Natural killer cell treated with Interleukin-12 subunit alpha and Interleukin-12 subunit beta and Interleukin-15 and Interleukin-18, amount 100 ng/mL, for 72 hours (primary cell): Measurements from ENCODE around the gene SRGAP2. TPM values are rescaled to one million over a fixed set of nuclear protein-coding genes. Genes with fewer than 3 reads are reported as not detected.
"Not testable (repeated sequence)": the region's sequence is repeated elsewhere in the genome, so short reads cannot be mapped to it uniquely, and the experiment has no call there.

Experiments used
- ATAC-seq, 2 donors: fragments of 150-1000 bp; cut with Tn5 transposase in 1 of 2; sonication (Bioruptor Pico), chemical (Tn5 transposase) in 1 of 2; 2 replicates each; pipeline ENCODE4 v1.10.0; 2021
- DNase-seq: peaks from one replicate; pipeline ENCODE4 v3.0.0; 2022; ENCODE audit warnings: low spot score
- H3K27ac Mint-ChIP-seq, 2 donors: 1 replicate in 1 of 2; 2 replicates in 1 of 2; pipeline ENCODE4 v1.8.0; 2022; ENCODE audit warnings: mixed read lengths in 2 of 2, mild to moderate bottlenecking in 1 of 2, moderate library complexity in 1 of 2
- H3K27me3 Mint-ChIP-seq, 2 donors: 1 replicate in 1 of 2; 2 replicates in 1 of 2; pipeline ENCODE4 v1.8.0; 2022; ENCODE audit warnings: mixed read lengths in 2 of 2
- H3K36me3 Mint-ChIP-seq: one replicate; pipeline ENCODE4 v1.8.0; 2022; ENCODE audit warnings: mixed read lengths
- H3K4me1 Mint-ChIP-seq, 2 donors: 1 replicate in 1 of 2; 2 replicates in 1 of 2; pipeline ENCODE4 v1.8.0; 2022; ENCODE audit warnings: low read depth in 2 of 2, mixed read lengths in 2 of 2, mild to moderate bottlenecking in 1 of 2
- H3K4me3 Mint-ChIP-seq: one replicate; pipeline ENCODE4 v1.8.0; 2022; ENCODE audit warnings: mixed read lengths
- H3K9me3 Mint-ChIP-seq: 2 replicates; pipeline ENCODE4 v1.8.0; 2022; ENCODE audit warnings: mixed read lengths
- total RNA-seq, 2 donors: library from RNA; stranded (reverse); gene quantifications; one replicate each; pipeline ENCODE4 v1.2.3, GENCODE V29; 2022

The SRGAP2 gene
- total RNA-seq, 2 donors from 2014 or later, result 178 to 237 TPM

- not testable (repeated sequence) for H3K36me3 Mint-ChIP-seq, H3K9me3 Mint-ChIP-seq, ATAC-seq, H3K27me3 Mint-ChIP-seq, H3K4me1 Mint-ChIP-seq, H3K27ac Mint-ChIP-seq, DNase-seq, H3K4me3 Mint-ChIP-seq
Observed at GRCh38 chr1:206186826-206187225, 16.5 kb upstream of the SRGAP2 start.

- ATAC-seq, H3K36me3 Mint-ChIP-seq, H3K4me1 Mint-ChIP-seq, DNase-seq, H3K27me3 Mint-ChIP-seq, H3K27ac Mint-ChIP-seq, H3K9me3 Mint-ChIP-seq, H3K4me3 Mint-ChIP-seq: not testable (repeated sequence)
Observed at GRCh38 chr1:206195182-206195581, 8.2 kb upstream of the SRGAP2 start.

GRCh38 chr1:206196748-206197424 lies 6.5 kb upstream of the SRGAP2 start:
- H3K27me3 Mint-ChIP-seq, ATAC-seq, H3K4me1 Mint-ChIP-seq, H3K4me3 Mint-ChIP-seq, H3K36me3 Mint-ChIP-seq, H3K9me3 Mint-ChIP-seq, DNase-seq, H3K27ac Mint-ChIP-seq: not testable (repeated sequence)

- ATAC-seq (peak; percentile 92 to 93), DNase-seq (peak; percentile 99)
- not testable (repeated sequence) for H3K27me3 Mint-ChIP-seq, H3K4me1 Mint-ChIP-seq, H3K36me3 Mint-ChIP-seq, H3K9me3 Mint-ChIP-seq
- peak within 1 kb of the TSS in 1 of 2 donors; percentile 75 for H3K27ac Mint-ChIP-seq
- peak within 1 kb of the TSS; percentile 73 for H3K4me3 Mint-ChIP-seq
Observed at GRCh38 chr1:206202789-206203363, 465 bp upstream of the SRGAP2 start, which contains the start of gene FAM72A. Gene FAM72A (minus strand): TSS chr1:206202839. CDS start chr1:206202025, 814 bp downstream.

GRCh38 chr1:206204159-206204511 lies 794 bp downstream of the SRGAP2 start:
- not testable (repeated sequence) for H3K4me1 Mint-ChIP-seq, ATAC-seq, H3K27ac Mint-ChIP-seq, H3K36me3 Mint-ChIP-seq, DNase-seq, H3K9me3 Mint-ChIP-seq, H3K27me3 Mint-ChIP-seq
- H3K4me3 Mint-ChIP-seq, result peak overlapping the region; percentile 58

- ATAC-seq, H3K27me3 Mint-ChIP-seq, H3K27ac Mint-ChIP-seq, DNase-seq, H3K9me3 Mint-ChIP-seq, H3K36me3 Mint-ChIP-seq, H3K4me1 Mint-ChIP-seq: not testable (repeated sequence)
- H3K4me3 Mint-ChIP-seq, result peak overlapping the region; percentile 77
Observed at GRCh38 chr1:206204871-206205270, 1.5 kb downstream of the SRGAP2 start.

- not testable (repeated sequence) for H3K4me1 Mint-ChIP-seq, H3K4me3 Mint-ChIP-seq, H3K27me3 Mint-ChIP-seq, H3K36me3 Mint-ChIP-seq, H3K9me3 Mint-ChIP-seq, H3K27ac Mint-ChIP-seq, ATAC-seq, DNase-seq
Observed at GRCh38 chr1:206205569-206205968, 2.2 kb downstream of the SRGAP2 start.

GRCh38 chr1:206210802-206211201 lies 7.5 kb downstream of the SRGAP2 start:
- not testable (repeated sequence) for ATAC-seq

GRCh38 chr1:206215600-206216392 lies 12.5 kb downstream of the SRGAP2 start:
- not testable (repeated sequence) for H3K36me3 Mint-ChIP-seq, H3K4me3 Mint-ChIP-seq, H3K9me3 Mint-ChIP-seq, DNase-seq, ATAC-seq, H3K27me3 Mint-ChIP-seq, H3K27ac Mint-ChIP-seq, H3K4me1 Mint-ChIP-seq

More at GRCh38 chr1:206210802-206211201, 7.5 kb downstream of the SRGAP2 start:
- not testable (repeated sequence) for H3K4me3 Mint-ChIP-seq, DNase-seq, H3K27ac Mint-ChIP-seq, H3K36me3 Mint-ChIP-seq, H3K27me3 Mint-ChIP-seq, H3K4me1 Mint-ChIP-seq, H3K9me3 Mint-ChIP-seq

- not testable (repeated sequence) for H3K4me1 Mint-ChIP-seq, DNase-seq, H3K36me3 Mint-ChIP-seq, H3K9me3 Mint-ChIP-seq, H3K27me3 Mint-ChIP-seq, H3K4me3 Mint-ChIP-seq, ATAC-seq, H3K27ac Mint-ChIP-seq
Observed at GRCh38 chr1:206218285-206218684, 14.9 kb downstream of the SRGAP2 start.

GRCh38 chr1:206218765-206219164 lies 15.4 kb downstream of the SRGAP2 start:
- DNase-seq, H3K4me1 Mint-ChIP-seq, H3K27ac Mint-ChIP-seq, H3K36me3 Mint-ChIP-seq, H3K9me3 Mint-ChIP-seq, H3K27me3 Mint-ChIP-seq, H3K4me3 Mint-ChIP-seq, ATAC-seq: not testable (repeated sequence)

- H3K27me3 Mint-ChIP-seq, ATAC-seq, H3K4me1 Mint-ChIP-seq, DNase-seq, H3K36me3 Mint-ChIP-seq, H3K9me3 Mint-ChIP-seq, H3K4me3 Mint-ChIP-seq, H3K27ac Mint-ChIP-seq: not testable (repeated sequence)
Observed at GRCh38 chr1:206219514-206220331, 16.4 kb downstream of the SRGAP2 start.

- H3K4me1 Mint-ChIP-seq, result not testable (repeated sequence)
Observed at GRCh38 chr1:206220332-206221000, 17.1 kb downstream of the SRGAP2 start.

More at GRCh38 chr1:206220332-206221000, 17.1 kb downstream of the SRGAP2 start:
- H3K36me3 Mint-ChIP-seq, ATAC-seq, H3K9me3 Mint-ChIP-seq, H3K4me3 Mint-ChIP-seq, H3K27ac Mint-ChIP-seq, H3K27me3 Mint-ChIP-seq, DNase-seq: not testable (repeated sequence)
